Measurements from ENCODE around the gene SH2D1A. TPM values are rescaled to one million over a fixed set of nuclear protein-coding genes. Genes with fewer than 3 reads are reported as not detected.

The SH2D1A gene
- total and polyA plus RNA-seq, 2 of the 4 experiments (the other 2 are of a cell fraction) = not detected

GRCh38 chrX:124401696-124402095 is 55.3 kb downstream of the SH2D1A start:
- Histone ChIP-seq H4K20me1 (ENCODE audit: insufficient read depth, low read length) (no peaks in the 10 kb centered on the region), H4K91ac (ENCODE audit: insufficient read depth, low read depth, low read length) (no peak overlapping the region), H3K4me3 (ENCODE audit: insufficient read depth, low read depth, low read length) (no peak overlapping the region), H3K9ac (ENCODE audit: low read depth, low read length) (no peak overlapping the region), H4K8ac (ENCODE audit: low read depth in 2 of 2, low read length in 2 of 2) (no peak overlapping the region), H3K4me2 (ENCODE audit: low read depth, low read length) (no peak overlapping the region), H3K18ac (ENCODE audit: low read depth, low read length) (no peak overlapping the region), H3K27me3 (ENCODE audit: control insufficient read depth, insufficient read depth, low read length) (no peaks in the 10 kb centered on the region), H2BK20ac (ENCODE audit: low read depth, low read length) (no peak overlapping the region), H2BK5ac (ENCODE audit: low read depth, low read length, poor library complexity, severe bottlenecking) (no peak overlapping the region), H3K27ac (ENCODE audit: insufficient read depth, low read length) (no peak overlapping the region), H3K4ac (ENCODE audit: low read depth, low read length) (no peak overlapping the region), H3K79me1 (ENCODE audit: low read depth in 1 of 2, low read length in 2 of 2) (no peaks in the 10 kb centered on the region), H3K56ac (ENCODE audit: extremely low read depth, insufficient read depth, low read length) (no peak overlapping the region), H3K14ac (replicated peaks; ENCODE audit: low read depth, low read length) (no peak overlapping the region), H3K23ac (ENCODE audit: low read depth, low read length) (no peak overlapping the region), H2BK15ac (ENCODE audit: low read depth, low read length) (no peak overlapping the region), H2BK120ac (ENCODE audit: low read depth, low read length) (no peak overlapping the region), H3K9me1 (ENCODE audit: insufficient read depth, low read length) (no peaks in the 10 kb centered on the region), H2AFZ (replicated peaks; ENCODE audit: low read length, poor library complexity) (no peak overlapping the region), H3K4me1 (ENCODE audit: control insufficient read depth, insufficient read depth, low read length) (no peaks in the 10 kb centered on the region), H3K36me3 (ENCODE audit: control insufficient read depth, insufficient read depth, low read length) (no peaks in the 10 kb centered on the region), H2AK9ac (replicated peaks; ENCODE audit: low read depth, low read length, poor library complexity) (no peak overlapping the region), H3K9me3 (ENCODE audit: control insufficient read depth, insufficient read depth, low read length) (no peaks in the 10 kb centered on the region), H4K5ac (ENCODE audit: low read depth, low read length) (no peak overlapping the region), H2AK5ac (ENCODE audit: low read depth, low read length) (no peak overlapping the region)
- dilution Hi-C loops (cut with HindIII; ENCODE audit: low sequenced_read_pairs, unreplicated experiment) (no loop called here), intact Hi-C loops (cut with micrococcal nuclease) (no loop called here), in situ Hi-C loops (cut with MboI; ENCODE audit: low sequenced_read_pairs) (no loop called here)
- ChIA-PET POLR2A (ENCODE audit: unreplicated experiment) (no interaction called here), CTCF (no interaction called here)
- no CpG with 5 or more reads among the region's 2 CpGs for WGBS, 2 experiments (ENCODE audit: extremely low coverage in 2 of 2, insufficient read length in 1 of 2)
- ATAC-seq (ENCODE audit: low read depth) = no peak
- TF ChIP-seq RFX5 (IDR thresholded peaks at IDR 0.05; ENCODE audit: low read depth, low read length) = no peak
- TF ChIP-seq SMC3 (IDR thresholded peaks at IDR 0.05; ENCODE audit: low read depth, low read length) = no peak
- no peak for TF ChIP-seq MAFK (IDR thresholded peaks at IDR 0.05; ENCODE audit: low read depth, low read length)
- no peak for TF ChIP-seq CHD1 (IDR thresholded peaks at IDR 0.05; ENCODE audit: low read depth, low read length)
- no peak for TF ChIP-seq POLR2A (IDR thresholded peaks at IDR 0.05; ENCODE audit: low read depth, low read length)
- TF ChIP-seq NFE2L2 (IDR thresholded peaks at IDR 0.05; ENCODE audit: low read depth, low read length) = no peak
- no TSS peak for BruUV-seq (replicated peaks)
- DNase-seq = no peak
